Mesenchymal stem cell (in vitro differentiated cells and primary cell): ENCODE results near the gene CSNK1G3.
A peak's percentile ranks its signal among the peaks of the same experiment; 100 is the strongest.

Experiments used
- DNase-seq: peaks from one replicate; pipeline ENCODE4 v3.0.0-alpha.2; 2013
- H2AFZ ChIP-seq: one replicate; pipeline ENCODE4 v1.6.1; 2013; ENCODE audit warnings: low read depth, mild to moderate bottlenecking, control low read depth, inconsistent platforms, low read length, moderate library complexity
- H2AK5ac ChIP-seq: 2 replicates; pipeline ENCODE4 v1.6.1; 2013; ENCODE audit warnings: low read length, moderate library complexity, mild to moderate bottlenecking, inconsistent platforms; ENCODE audit not compliant: severe bottlenecking
- H2BK120ac ChIP-seq: one replicate; pipeline ENCODE4 v1.6.1; 2013; ENCODE audit warnings: low read depth, mild to moderate bottlenecking, inconsistent platforms, low read length, moderate library complexity
- H2BK12ac ChIP-seq, 2 experiments: one replicate each; pipeline ENCODE4 v1.6.1; 2013; ENCODE audit warnings: inconsistent platforms in 2 of 2, low read length in 2 of 2, mild to moderate bottlenecking in 2 of 2, moderate library complexity in 2 of 2, control low read depth in 1 of 2
- H2BK15ac ChIP-seq: one replicate; pipeline ENCODE4 v1.6.1; 2013; ENCODE audit warnings: mild to moderate bottlenecking, low read depth, inconsistent platforms; ENCODE audit not compliant: poor library complexity, severe bottlenecking
- H2BK5ac ChIP-seq: 2 replicates; pipeline ENCODE4 v1.6.1; 2013; ENCODE audit warnings: low read depth, mild to moderate bottlenecking, low read length, control low read depth, inconsistent platforms; ENCODE audit not compliant: poor library complexity, severe bottlenecking
- H3K14ac ChIP-seq, 2 experiments: one replicate each; pipeline ENCODE4 v1.6.1; 2013; ENCODE audit warnings: inconsistent platforms in 2 of 2, low read length in 2 of 2, control low read depth in 1 of 2, mild to moderate bottlenecking in 1 of 2, moderate library complexity in 1 of 2
- H3K18ac ChIP-seq, 2 experiments: one replicate each; pipeline ENCODE4 v1.6.1; 2013; ENCODE audit warnings: inconsistent platforms in 2 of 2, low read length in 2 of 2, control low read depth in 1 of 2, low read depth in 1 of 2, mild to moderate bottlenecking in 1 of 2
- H3K23ac ChIP-seq, 2 experiments: one replicate each; pipeline ENCODE4 v1.6.1; 2013; ENCODE audit warnings: inconsistent platforms in 2 of 2, low read length in 2 of 2, mild to moderate bottlenecking in 2 of 2, moderate library complexity in 2 of 2, control low read depth in 1 of 2
- H3K27ac ChIP-seq: 2 replicates; pipeline ENCODE4 v1.5.1; 2013; ENCODE audit warnings: mild to moderate bottlenecking, moderate library complexity, low read length, control low read depth, inconsistent platforms; ENCODE audit not compliant: poor library complexity, severe bottlenecking
- H3K27me3 ChIP-seq, 2 experiments: 2 replicates each; pipeline versions ENCODE4 v1.6.1 to v1.7.0; 2013; ENCODE audit warnings: low read length in 2 of 2, mild to moderate bottlenecking in 2 of 2, moderate library complexity in 2 of 2, control low read depth in 1 of 2, inconsistent platforms in 1 of 2; ENCODE audit not compliant: control insufficient read depth in 1 of 2, insufficient read depth in 1 of 2
- H3K36me3 ChIP-seq, 2 experiments: 2 replicates each; pipeline versions ENCODE4 v1.6.1 to v1.7.0; 2013; ENCODE audit warnings: low read length in 2 of 2, control low read depth in 1 of 2, inconsistent platforms in 1 of 2, low read depth in 1 of 2, mild to moderate bottlenecking in 1 of 2; ENCODE audit not compliant: insufficient read depth in 2 of 2, control insufficient read depth in 1 of 2
- H3K4ac ChIP-seq, 2 experiments: one replicate each; pipeline ENCODE4 v1.6.1; 2013; ENCODE audit warnings: inconsistent platforms in 2 of 2, low read length in 2 of 2, mild to moderate bottlenecking in 2 of 2, moderate library complexity in 2 of 2, control low read depth in 1 of 2, low read depth in 1 of 2
- H3K4me1 ChIP-seq: 2 replicates; pipeline ENCODE4 v1.6.1; 2013; ENCODE audit warnings: low read depth, low read length, control low read depth; ENCODE audit not compliant: control insufficient read depth, insufficient read depth
- H3K4me2 ChIP-seq: 2 replicates; pipeline ENCODE4 v1.6.1; 2013; ENCODE audit warnings: low read length, mild to moderate bottlenecking, inconsistent platforms; ENCODE audit not compliant: poor library complexity, severe bottlenecking
- H3K4me3 ChIP-seq, 2 experiments: 2 replicates each; pipeline versions ENCODE4 v1.5.1 to v1.7.0; 2013; ENCODE audit warnings: low read length in 2 of 2, mild to moderate bottlenecking in 2 of 2, control low read depth in 1 of 2, low read depth in 1 of 2; ENCODE audit not compliant: insufficient read depth in 1 of 2
- H3K79me1 ChIP-seq: replicated peaks from 2 replicates; pipeline ENCODE4 v1.6.1; 2013; ENCODE audit warnings: mild to moderate bottlenecking, control low read depth, low read length, inconsistent platforms; ENCODE audit not compliant: poor library complexity, severe bottlenecking
- H3K9ac ChIP-seq: 2 replicates; pipeline ENCODE4 v1.7.0; 2013; ENCODE audit warnings: mild to moderate bottlenecking, low read length, moderate library complexity
- H3K9me3 ChIP-seq: 2 replicates; pipeline ENCODE4 v1.7.0; 2013; ENCODE audit warnings: mild to moderate bottlenecking, low read length; ENCODE audit not compliant: control insufficient read depth
- H4K8ac ChIP-seq: one replicate; pipeline ENCODE4 v1.6.1; 2013; ENCODE audit warnings: inconsistent platforms, mild to moderate bottlenecking, low read length, moderate library complexity
- H4K91ac ChIP-seq: one replicate; pipeline ENCODE4 v1.6.1; 2013; ENCODE audit warnings: mild to moderate bottlenecking, low read length, inconsistent platforms
- WGBS: methylation state at CpG from one replicate; pipeline ENCODE4 v1.1.7; 2013; ENCODE audit warnings: mixed read lengths; 5-methylcytosine and 5-hydroxymethylcytosine counted together

The CSNK1G3 gene

DNA sequence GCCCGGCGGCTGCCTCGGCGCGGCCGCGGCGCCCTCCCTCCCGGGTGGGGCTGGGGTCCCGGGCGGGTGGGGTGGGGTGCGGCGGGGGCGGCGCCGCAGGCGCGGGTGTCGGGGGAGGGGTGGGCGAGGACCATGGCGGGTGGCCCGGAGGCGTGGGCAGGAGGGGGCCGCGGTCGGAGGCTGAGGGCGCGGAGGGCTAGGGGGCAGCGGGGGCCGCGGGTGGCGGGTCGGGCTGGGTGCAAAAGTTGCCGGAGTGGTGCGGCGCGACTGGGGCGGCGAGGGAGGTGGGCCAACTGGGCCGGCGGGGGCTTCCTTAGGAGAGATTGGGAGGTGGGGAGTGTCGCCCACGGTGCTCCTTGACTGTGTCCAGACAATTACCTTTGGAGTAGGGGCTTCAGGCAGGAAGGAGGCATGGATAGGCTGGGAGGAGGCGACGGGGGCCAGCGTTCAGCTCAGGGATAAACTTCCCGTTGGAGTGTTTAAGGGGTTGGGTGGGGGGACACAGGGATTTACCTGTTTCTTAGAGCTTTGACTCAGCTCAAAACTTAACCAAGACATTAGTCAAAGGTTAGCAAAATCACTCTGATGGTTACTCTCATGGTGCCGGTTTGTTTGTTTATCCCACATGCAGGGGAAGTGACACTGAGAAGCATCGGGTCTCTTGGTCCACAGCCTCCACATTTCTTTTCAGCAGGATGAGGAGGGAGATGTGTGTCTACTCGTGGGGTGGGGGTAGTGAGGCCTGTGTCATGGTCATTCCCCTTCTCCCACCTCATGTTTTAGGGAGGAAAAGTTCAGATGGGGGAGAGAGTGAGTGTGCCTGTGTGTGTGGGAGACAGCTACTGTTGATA, 859 bp downstream of the CSNK1G3 start:
- peak overlapping the region in 1 of 2 experiments; percentile 52 for H2BK12ac ChIP-seq
- peak overlapping the region; percentile 93 for H2BK120ac ChIP-seq
- peak overlapping the region; percentile 84 to 100 for H3K14ac ChIP-seq
- peak overlapping the region; percentile 91 to 97 for H3K4ac ChIP-seq
- DNase-seq = peak; percentile 52
- peak overlapping the region; percentile 91 for H4K8ac ChIP-seq
- H3K27me3 ChIP-seq = no peaks in the 10 kb centered on the region
- peak overlapping the region in 1 of 2 experiments; percentile 98 for H3K23ac ChIP-seq
- H3K9me3 ChIP-seq = no peaks in the 10 kb centered on the region
- no peaks in the 10 kb centered on the region for H3K79me1 ChIP-seq
- H2BK5ac ChIP-seq = peak overlapping the region; percentile 39
- peak overlapping the region; percentile 96 for H3K9ac ChIP-seq
- H3K27ac ChIP-seq = no peak overlapping the region
- WGBS = under 1% methylated on average over 35 of the region's 50 CpGs
- H3K4me1 ChIP-seq = no peaks in the 10 kb centered on the region
- H3K36me3 ChIP-seq = no peaks in the 10 kb centered on the region
- peak overlapping the region; percentile 83 for H2BK15ac ChIP-seq
- peak overlapping the region; percentile 95 for H4K91ac ChIP-seq
- H3K18ac ChIP-seq = peak overlapping the region; percentile 92 to 99
- no peak overlapping the region for H2AK5ac ChIP-seq
- H2AFZ ChIP-seq = peak overlapping the region; percentile 76
- peak overlapping the region; percentile 91 to 93 for H3K4me3 ChIP-seq
- peak overlapping the region; percentile 93 for H3K4me2 ChIP-seq

DNA sequence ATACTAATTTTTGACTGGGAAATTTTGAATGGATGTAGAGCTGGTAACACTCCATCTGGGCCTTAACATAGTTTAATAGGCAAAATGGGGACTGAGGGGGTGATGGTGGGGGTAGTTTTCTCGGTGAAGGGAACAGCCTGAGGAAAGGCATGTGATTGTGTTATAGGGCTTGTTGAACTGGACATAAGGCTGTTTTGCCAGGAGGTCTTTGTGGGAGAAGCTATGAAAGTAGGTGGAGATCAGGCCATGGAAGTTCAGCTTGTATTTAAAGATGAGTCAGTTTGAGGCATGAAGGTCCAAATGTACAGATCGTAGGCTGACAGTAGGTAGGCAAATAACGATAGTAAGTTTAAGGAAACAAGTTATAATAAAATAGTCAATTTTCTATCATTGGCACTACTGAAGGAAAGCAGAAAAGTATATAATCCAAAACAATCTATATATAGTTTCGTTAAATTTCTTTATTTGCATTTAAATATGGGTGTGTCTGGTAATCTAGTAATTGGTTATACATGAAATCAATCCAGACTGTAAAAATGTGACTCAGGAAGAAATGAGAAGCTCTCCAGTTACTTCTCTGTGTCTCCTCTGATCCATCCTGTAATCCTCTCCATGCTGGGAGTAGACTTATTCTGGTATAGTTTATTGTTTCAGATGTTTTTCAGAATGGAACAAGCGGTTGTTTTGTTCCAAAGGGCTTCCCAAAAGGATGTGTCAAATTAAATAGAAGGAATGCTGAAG, 2.8 kb downstream of the CSNK1G3 start:
- Histone ChIP-seq H3K79me1 (peaks cover 4% of the 10 kb centered on the region), H2BK5ac (no peak overlapping the region), H2AK5ac (no peak overlapping the region), H4K91ac (no peak overlapping the region), H3K9ac (peak overlapping the region; percentile 92), H2AFZ (no peak overlapping the region), H2BK120ac (no peak overlapping the region), H3K23ac (no peak overlapping the region), H3K4me3 (peak overlapping the region in 1 of 2 experiments; percentile 5), H3K36me3 (no peaks in the 10 kb centered on the region), H3K27me3 (no peaks in the 10 kb centered on the region), H3K9me3 (no peaks in the 10 kb centered on the region), H2BK15ac (no peak overlapping the region), H3K4me2 (no peak overlapping the region), H2BK12ac (no peak overlapping the region), H3K14ac (no peak overlapping the region), H4K8ac (no peak overlapping the region), H3K4me1 (peaks cover 1% of the 10 kb centered on the region), H3K18ac (peak overlapping the region in 1 of 2 experiments; percentile 21), H3K27ac (no peak overlapping the region), H3K4ac (no peak overlapping the region)
- 96% methylated on average over 2 of the region's 5 CpGs for WGBS
- no peak for DNase-seq

DNA sequence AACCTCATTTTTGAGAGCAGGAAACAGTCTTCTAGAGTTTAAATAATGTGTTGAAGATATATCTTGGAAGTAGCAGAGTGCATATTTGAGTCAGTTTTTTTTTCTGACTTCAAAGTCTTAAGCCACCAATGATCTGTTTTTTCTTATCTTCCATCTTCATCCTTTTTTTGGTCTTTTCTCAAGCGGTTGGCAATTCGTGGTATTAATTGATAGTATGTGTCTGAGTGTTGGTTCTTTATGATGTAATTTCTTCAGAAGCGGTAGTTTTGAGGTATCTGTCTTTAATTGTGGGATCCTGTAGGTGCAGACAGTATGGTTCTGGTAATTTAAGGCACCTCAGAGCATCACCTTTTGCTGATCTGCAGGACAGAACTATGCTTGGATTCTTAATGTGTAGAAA, 3.9 kb downstream of the CSNK1G3 start:
- H3K14ac ChIP-seq = no peak overlapping the region
- H3K4ac ChIP-seq = no peak overlapping the region
- H3K36me3 ChIP-seq = no peaks in the 10 kb centered on the region
- no peaks in the 10 kb centered on the region for H3K9me3 ChIP-seq
- DNase-seq = no peak
- H2BK5ac ChIP-seq = no peak overlapping the region
- no peak overlapping the region for H3K27ac ChIP-seq
- H2AK5ac ChIP-seq = no peak overlapping the region
- H2AFZ ChIP-seq = no peak overlapping the region
- H2BK120ac ChIP-seq = no peak overlapping the region
- H3K4me2 ChIP-seq = no peak overlapping the region
- no peak overlapping the region for H2BK12ac ChIP-seq
- H3K79me1 ChIP-seq = peaks cover 4% of the 10 kb centered on the region
- no peak overlapping the region for H4K8ac ChIP-seq
- H3K23ac ChIP-seq = no peak overlapping the region
- no peaks in the 10 kb centered on the region for H3K27me3 ChIP-seq
- no peak overlapping the region for H2BK15ac ChIP-seq
- no peak overlapping the region for H3K9ac ChIP-seq
- WGBS = 95% methylated on average over 3 of the region's 3 CpGs
- H3K4me1 ChIP-seq = peaks cover 1% of the 10 kb centered on the region
- H4K91ac ChIP-seq = no peak overlapping the region
- H3K4me3 ChIP-seq = no peak overlapping the region
- no peak overlapping the region for H3K18ac ChIP-seq

DNA sequence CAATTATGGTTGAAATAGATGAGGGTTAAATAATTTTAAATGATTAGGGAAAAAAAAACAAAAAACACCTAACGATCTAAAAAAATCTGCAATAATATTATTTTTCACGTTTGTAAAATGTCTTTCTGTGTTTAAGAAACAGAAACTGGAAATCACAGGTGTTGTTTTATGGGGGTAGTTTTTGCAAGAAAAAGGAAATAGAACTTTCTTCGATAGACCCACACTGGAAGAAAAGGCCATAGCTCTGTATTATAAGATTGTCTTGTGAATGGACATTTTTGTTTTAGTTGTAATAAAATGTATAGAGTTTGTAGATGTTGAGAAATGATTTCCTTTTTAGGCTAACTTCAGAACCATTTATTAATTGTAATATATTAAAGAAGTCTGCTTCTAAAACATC, 5.5 kb downstream of the CSNK1G3 start:
- no peak overlapping the region for H4K91ac ChIP-seq
- no peak overlapping the region for H2AK5ac ChIP-seq
- H3K18ac ChIP-seq = no peak overlapping the region
- H3K36me3 ChIP-seq = no peaks in the 10 kb centered on the region
- H3K9ac ChIP-seq = no peak overlapping the region
- no peaks in the 10 kb centered on the region for H3K9me3 ChIP-seq
- no peak overlapping the region for H2BK5ac ChIP-seq
- no peak overlapping the region for H3K14ac ChIP-seq
- no peak overlapping the region for H2BK120ac ChIP-seq
- H3K79me1 ChIP-seq = peaks cover 4% of the 10 kb centered on the region
- no peak overlapping the region for H2BK15ac ChIP-seq
- peaks cover 1% of the 10 kb centered on the region for H3K4me1 ChIP-seq
- H2AFZ ChIP-seq = no peak overlapping the region
- no peak overlapping the region for H2BK12ac ChIP-seq
- no peaks in the 10 kb centered on the region for H3K27me3 ChIP-seq
- H3K27ac ChIP-seq = no peak overlapping the region
- no peak overlapping the region for H3K4me3 ChIP-seq
- DNase-seq = no peak
- 99% methylated on average over 3 of the region's 3 CpGs for WGBS
- no peak overlapping the region for H4K8ac ChIP-seq
- H3K4ac ChIP-seq = no peak overlapping the region
- no peak overlapping the region for H3K4me2 ChIP-seq
- no peak overlapping the region for H3K23ac ChIP-seq
